Spinal cord (tissue), 10 donors: ENCODE data around the gene FRY. TPM values are rescaled to one million over a fixed set of nuclear protein-coding genes. Genes with fewer than 3 reads are reported as not detected.

ENCODE experiments used
- DNase-seq, 6 donors: peaks; one replicate each; pipeline versions ENCODE4 v3.0.0 to v3.0.0-alpha.2; 2013 to 2015; ENCODE audit warnings: low spot score in 6 of 6, low read depth in 4 of 6
- H3K27ac ChIP-seq: one replicate; pipeline ENCODE4 v1.5.1; 2013; ENCODE audit warnings: low read depth, low read length, control low read depth
- H3K27me3 ChIP-seq: one replicate; pipeline ENCODE4 v1.6.1; 2013; ENCODE audit warnings: low read length; ENCODE audit not compliant: control insufficient read depth, insufficient read depth
- H3K36me3 ChIP-seq: one replicate; pipeline ENCODE4 v1.6.1; 2013; ENCODE audit warnings: low read length; ENCODE audit not compliant: control insufficient read depth, insufficient read depth
- H3K4me1 ChIP-seq: one replicate; pipeline ENCODE4 v1.6.1; 2013; ENCODE audit warnings: low read length; ENCODE audit not compliant: control insufficient read depth, insufficient read depth
- H3K4me3 ChIP-seq: one replicate; pipeline ENCODE4 v1.5.1; 2013; ENCODE audit warnings: low read depth, low read length, control low read depth
- H3K9me3 ChIP-seq: one replicate; pipeline ENCODE4 v1.6.1; 2013; ENCODE audit warnings: low read length; ENCODE audit not compliant: control insufficient read depth, insufficient read depth
- WGBS: methylation state at CpG from one replicate; pipeline ENCODE4 v1.1.5; 2013; ENCODE audit warnings: missing lambda C conversion rate; ENCODE audit not compliant: insufficient coverage; 5-methylcytosine and 5-hydroxymethylcytosine counted together
- polyA plus RNA-seq, 2 donors: library from polyadenylated mRNA; unstranded; fragments of 120-200 nt; gene quantifications; one replicate each; pipeline ENCODE4 v1.2.1, GENCODE V29; 2013; ENCODE audit not compliant: insufficient read length in 2 of 2
- total RNA-seq, 2 donors: library from RNA; depleted of rRNA in 1 of 2; stranded (reverse); fragments of 120-200 nt in 1 of 2; fragments of >200 nt in 1 of 2; gene quantifications; one replicate each; pipeline versions ENCODE4 v1.2.3 to v1.2.4, GENCODE V29; 2013 to 2014
- donor health status: healthy.

Gene FRY
- total and polyA plus RNA-seq, 4 donors: 55.9 to 97.8 (median 92.7) TPM

DNA sequence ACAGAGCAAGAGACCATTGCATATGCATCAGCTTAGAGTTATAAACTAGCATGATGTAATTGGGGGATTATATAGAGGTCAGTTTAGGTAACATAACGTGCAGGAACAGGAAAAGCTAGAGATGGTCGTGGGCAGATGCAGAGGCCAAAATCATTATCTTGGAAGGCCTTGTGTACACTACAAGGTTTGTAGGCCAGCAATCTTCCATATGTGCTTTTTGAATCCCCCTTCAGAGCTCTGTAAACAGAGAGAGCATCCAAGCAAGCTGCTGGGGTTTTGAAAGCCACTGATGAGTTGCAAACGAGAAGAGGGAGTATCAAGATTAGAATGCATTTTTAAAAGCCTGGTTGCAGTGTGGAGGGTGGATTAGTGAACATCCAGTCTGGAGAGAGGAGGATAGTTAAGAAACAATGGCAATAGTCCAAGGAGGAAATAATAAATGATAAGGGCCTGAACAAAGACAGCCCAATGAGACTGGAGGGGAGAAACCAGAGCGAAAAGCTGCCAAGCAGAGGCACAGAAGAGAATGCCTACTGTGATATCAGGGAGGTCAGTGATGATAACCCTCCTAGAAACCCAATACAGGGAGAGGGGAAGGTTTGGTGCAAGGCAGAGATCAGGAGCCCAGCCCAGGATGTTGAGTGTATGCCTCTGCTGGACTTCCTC is 174.0 kb downstream of the FRY start:
- WGBS: 84% methylated on average over 3 of the region's 4 CpGs
- DNase-seq: no peak
- Histone ChIP-seq H3K27me3 (no peaks in the 10 kb centered on the region), H3K9me3 (no peaks in the 10 kb centered on the region), H3K4me3 (no peak overlapping the region), H3K36me3 (peaks cover 28% of the 10 kb centered on the region), H3K4me1 (no peaks in the 10 kb centered on the region), H3K27ac (no peak overlapping the region)

DNA sequence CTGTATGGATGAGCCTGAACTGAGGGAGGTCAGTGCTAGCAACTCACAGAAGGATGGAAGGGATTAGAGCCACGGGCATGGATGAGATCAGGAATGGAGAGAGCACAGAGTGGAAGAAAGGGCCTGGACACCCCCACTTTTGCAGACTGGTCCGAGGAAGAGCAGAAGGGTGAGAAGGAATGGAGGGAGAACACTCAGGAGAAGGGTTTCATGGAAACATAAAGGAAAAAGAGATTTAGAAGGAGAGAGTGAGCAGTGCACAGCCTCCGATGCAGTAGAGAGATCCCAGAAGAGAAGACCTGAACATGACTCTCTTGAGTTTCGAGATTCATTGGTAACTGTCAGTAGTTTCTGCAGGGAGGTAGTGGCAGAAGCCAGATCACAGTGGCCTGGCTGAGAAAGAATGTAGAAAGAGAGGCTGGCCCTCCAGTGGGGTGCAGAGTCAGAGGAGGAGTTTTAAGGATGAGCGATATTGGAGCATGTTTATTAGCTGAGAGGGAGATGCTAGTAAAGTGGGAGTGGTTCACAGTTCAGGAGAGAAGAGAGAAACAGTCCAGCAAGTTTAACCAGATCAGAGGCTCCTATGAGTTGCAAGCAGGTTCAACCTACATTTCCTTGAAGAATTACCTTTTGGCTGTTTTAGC is 174.6 kb downstream of the FRY start:
- 62% methylated on average over 5 of the region's 5 CpGs for WGBS
- DNase-seq: peak in 1 of 6 donors; percentile 23
- no peaks in the 10 kb centered on the region for H3K9me3 ChIP-seq
- no peak overlapping the region for H3K4me3 ChIP-seq
- H3K36me3 ChIP-seq: peaks cover 30% of the 10 kb centered on the region
- H3K27me3 ChIP-seq: no peaks in the 10 kb centered on the region
- H3K27ac ChIP-seq: no peak overlapping the region
- no peaks in the 10 kb centered on the region for H3K4me1 ChIP-seq

DNA sequence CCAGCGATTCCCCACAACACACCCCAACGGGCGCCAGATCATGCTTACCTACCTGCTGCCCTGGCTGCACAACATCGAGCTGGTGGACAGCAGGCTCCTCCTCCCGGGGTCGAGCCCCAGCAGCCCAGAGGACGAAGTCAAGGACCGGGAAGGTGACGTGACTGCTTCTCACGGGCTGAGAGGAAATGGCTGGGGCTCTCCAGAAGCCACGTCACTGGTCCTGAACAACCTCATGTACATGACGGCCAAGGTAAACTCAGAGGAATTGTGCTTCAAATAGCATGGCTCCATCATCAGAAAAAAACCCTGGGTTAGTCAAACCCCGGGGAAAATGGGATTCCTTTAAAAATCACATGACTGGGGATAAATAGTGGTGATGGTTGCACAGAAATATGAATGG is 177.3 kb downstream of the FRY start:
- Histone ChIP-seq H3K36me3 (peaks cover 20% of the 10 kb centered on the region), H3K4me1 (no peaks in the 10 kb centered on the region), H3K9me3 (no peaks in the 10 kb centered on the region), H3K27me3 (no peaks in the 10 kb centered on the region), H3K27ac (no peak overlapping the region), H3K4me3 (no peak overlapping the region)
- DNase-seq: no peak
- WGBS: 95% methylated on average over 11 of the region's 13 CpGs

GRCh38 chr13:32209652-32210051 is 178.1 kb downstream of the FRY start:
- Histone ChIP-seq H3K27ac (no peak overlapping the region), H3K27me3 (no peaks in the 10 kb centered on the region), H3K36me3 (peaks cover 19% of the 10 kb centered on the region), H3K4me3 (no peak overlapping the region), H3K9me3 (no peaks in the 10 kb centered on the region), H3K4me1 (no peaks in the 10 kb centered on the region)
- WGBS: 78% methylated on average over 1 of the region's 2 CpGs
- DNase-seq: no peak

DNA sequence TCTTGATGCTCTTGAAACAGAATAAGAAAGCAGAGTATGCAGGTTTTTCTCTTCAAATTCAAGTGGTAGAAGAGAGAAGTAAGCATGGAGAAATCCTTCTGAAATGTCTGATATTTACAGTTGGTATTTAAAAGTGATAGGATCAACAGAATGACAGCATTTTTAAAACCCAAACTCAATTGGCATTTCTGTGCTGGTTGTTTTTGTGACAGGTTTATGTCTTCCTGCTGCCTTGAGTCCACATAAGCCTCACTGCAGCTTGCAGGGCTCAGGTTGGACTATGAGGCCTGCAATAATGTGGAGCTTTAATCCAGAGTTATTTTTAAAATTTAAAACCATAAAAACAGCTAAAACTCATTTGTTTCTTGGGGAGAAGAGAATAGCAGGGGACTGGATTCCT is 178.5 kb downstream of the FRY start:
- Histone ChIP-seq H3K4me3 (no peak overlapping the region), H3K9me3 (no peaks in the 10 kb centered on the region), H3K27me3 (no peaks in the 10 kb centered on the region), H3K36me3 (peaks cover 19% of the 10 kb centered on the region), H3K27ac (no peak overlapping the region), H3K4me1 (no peaks in the 10 kb centered on the region)
- DNase-seq: no peak

GRCh38 chr13:32211813-32212212 is 180.2 kb downstream of the FRY start:
- no peaks in the 10 kb centered on the region for H3K27me3 ChIP-seq
- peaks cover 22% of the 10 kb centered on the region for H3K36me3 ChIP-seq
- H3K27ac ChIP-seq: no peak overlapping the region
- WGBS: 83% methylated on average over 1 of the region's 3 CpGs
- DNase-seq: no peak
- no peaks in the 10 kb centered on the region for H3K4me1 ChIP-seq
- no peak overlapping the region for H3K4me3 ChIP-seq
- no peaks in the 10 kb centered on the region for H3K9me3 ChIP-seq

DNA sequence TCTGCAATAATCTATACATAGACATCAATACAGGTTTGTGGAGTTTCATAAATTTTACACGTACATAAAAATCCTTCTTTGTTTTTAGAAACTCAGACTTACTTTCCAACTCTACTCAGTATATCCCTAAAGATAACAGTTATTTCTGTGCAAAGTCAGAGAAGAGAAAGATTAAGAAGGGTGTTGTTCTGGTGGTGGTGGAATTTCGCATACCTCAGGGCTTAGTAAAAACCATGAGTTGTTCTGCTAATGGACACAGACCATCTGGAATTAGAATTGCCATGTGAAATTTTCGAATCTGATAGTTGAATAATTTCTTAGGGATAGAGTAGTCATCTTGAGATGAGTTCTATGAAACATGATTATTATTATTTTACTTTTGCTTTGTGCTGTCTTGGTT is 180.8 kb downstream of the FRY start:
- H3K27ac ChIP-seq: no peak overlapping the region
- no peaks in the 10 kb centered on the region for H3K4me1 ChIP-seq
- peaks cover 22% of the 10 kb centered on the region for H3K36me3 ChIP-seq
- no peak for DNase-seq
- H3K27me3 ChIP-seq: no peaks in the 10 kb centered on the region
- 90% methylated on average over 1 of the region's 3 CpGs for WGBS
- H3K4me3 ChIP-seq: no peak overlapping the region
- H3K9me3 ChIP-seq: no peaks in the 10 kb centered on the region

GRCh38 chr13:32213626-32214025 is 182.1 kb downstream of the FRY start:
- no peak overlapping the region for H3K27ac ChIP-seq
- peaks cover 26% of the 10 kb centered on the region for H3K36me3 ChIP-seq
- H3K27me3 ChIP-seq: no peaks in the 10 kb centered on the region
- H3K9me3 ChIP-seq: no peaks in the 10 kb centered on the region
- DNase-seq: no peak
- H3K4me1 ChIP-seq: no peaks in the 10 kb centered on the region
- H3K4me3 ChIP-seq: no peak overlapping the region

DNA sequence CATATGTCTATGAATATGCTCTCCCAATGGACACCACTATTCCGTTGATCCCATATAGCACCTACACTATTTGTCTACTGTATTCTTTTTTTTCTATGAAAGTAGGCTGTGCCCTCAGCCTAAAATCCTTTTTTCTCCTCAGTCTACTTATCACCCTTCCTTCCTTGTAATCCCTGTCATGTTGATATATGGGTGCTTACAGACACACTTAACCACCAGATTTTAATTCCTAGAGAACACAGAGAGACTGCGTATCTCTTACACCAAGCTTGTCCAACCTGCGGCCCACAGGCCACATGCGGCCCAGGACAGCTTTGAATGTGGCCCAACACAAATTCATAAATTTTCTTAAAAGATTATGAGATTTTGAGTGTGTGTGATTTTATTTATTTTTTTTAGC is 182.5 kb downstream of the FRY start:
- H3K4me3 ChIP-seq: no peak overlapping the region
- H3K27me3 ChIP-seq: no peaks in the 10 kb centered on the region
- H3K36me3 ChIP-seq: peaks cover 24% of the 10 kb centered on the region
- no peak for DNase-seq
- 100% methylated on average over 1 of the region's 4 CpGs for WGBS
- H3K4me1 ChIP-seq: no peaks in the 10 kb centered on the region
- no peak overlapping the region for H3K27ac ChIP-seq
- H3K9me3 ChIP-seq: no peaks in the 10 kb centered on the region

GRCh38 chr13:32216281-32216680 is 184.7 kb downstream of the FRY start:
- WGBS: 58% methylated on average over 2 of the region's 5 CpGs
- H3K4me1 ChIP-seq: no peaks in the 10 kb centered on the region
- no peaks in the 10 kb centered on the region for H3K27me3 ChIP-seq
- no peaks in the 10 kb centered on the region for H3K9me3 ChIP-seq
- H3K36me3 ChIP-seq: peaks cover 25% of the 10 kb centered on the region
- no peak overlapping the region for H3K27ac ChIP-seq
- H3K4me3 ChIP-seq: no peak overlapping the region
- no peak for DNase-seq
